DND-41 (cell line): Measurements from ENCODE around the gene ACAD8.
A peak's percentile ranks its signal among the peaks of the same experiment; 100 is the strongest.
"Not testable (repeated sequence)": the region's sequence is repeated elsewhere in the genome, so short reads cannot be mapped to it uniquely, and the experiment has no call there.

Source experiments
- ATAC-seq: fragments of 200-7000 bp; cut with Tn5 transposase; 3 replicates; pipeline ENCODE4 v1.9.1; 2021; ENCODE audit warnings: low read depth; ENCODE audit not compliant: insufficient read depth
- DNase-seq: peaks from one replicate; pipeline ENCODE4 v3.0.0-alpha.2; 2020
- H2AFZ ChIP-seq: 2 replicates; pipeline ENCODE4 v1.6.0; 2012; ENCODE audit warnings: low read depth, low read length
- H3K27ac ChIP-seq: 2 replicates; pipeline ENCODE4 v1.5.1; 2012; ENCODE audit warnings: low read length, inconsistent platforms
- H3K27me3 ChIP-seq: fragments of 200-600 bp; sonication (generic); 2 replicates; pipeline ENCODE4 v1.6.0; 2012; ENCODE audit warnings: low read length, mild to moderate bottlenecking, inconsistent platforms; ENCODE audit not compliant: insufficient read depth, poor library complexity
- H3K36me3 ChIP-seq: 2 replicates; pipeline ENCODE4 v1.5.1; 2012; ENCODE audit warnings: low read length, inconsistent platforms; ENCODE audit not compliant: insufficient read depth
- H3K4me1 ChIP-seq: 2 replicates; pipeline ENCODE4 v1.5.1; 2012; ENCODE audit warnings: mild to moderate bottlenecking, low read length; ENCODE audit not compliant: insufficient read depth
- H3K4me2 ChIP-seq: 2 replicates; pipeline ENCODE4 v1.6.0; 2012; ENCODE audit warnings: mild to moderate bottlenecking, moderate library complexity, low read length, inconsistent platforms; ENCODE audit not compliant: insufficient read depth
- H3K4me3 ChIP-seq, 2 experiments: fragments of 200-600 bp in 1 of 2; shearing (Covaris generic) in 1 of 2; 2 replicates each; pipeline ENCODE4 v1.5.1; 2012 to 2016; ENCODE audit warnings: inconsistent platforms in 2 of 2, low read length in 2 of 2, mild to moderate bottlenecking in 2 of 2, low read depth in 1 of 2, moderate library complexity in 1 of 2
- H3K79me2 ChIP-seq: 2 replicates; pipeline ENCODE4 v1.6.0; 2012; ENCODE audit warnings: low read length, inconsistent platforms; ENCODE audit not compliant: insufficient read depth
- H3K9ac ChIP-seq: 2 replicates; pipeline ENCODE4 v1.6.0; 2012; ENCODE audit warnings: low read depth, mild to moderate bottlenecking, inconsistent platforms, low read length, moderate library complexity
- H3K9me3 ChIP-seq: 2 replicates; pipeline ENCODE4 v1.5.1; 2012; ENCODE audit warnings: low read length, moderate library complexity, mild to moderate bottlenecking, inconsistent platforms; ENCODE audit not compliant: insufficient read depth, severe bottlenecking
- H4K20me1 ChIP-seq: 2 replicates; pipeline ENCODE4 v1.6.0; 2012; ENCODE audit warnings: low read length; ENCODE audit not compliant: insufficient read depth
- CTCF ChIP-seq: IDR thresholded peaks from 2 replicates; pipeline ENCODE4 v1.5.1; 2012; ENCODE audit warnings: borderline replicate concordance, low read length, moderate library complexity, mild to moderate bottlenecking; ENCODE audit not compliant: poor library complexity, severe bottlenecking; ENCODE audit errors: extremely low read depth
- EZH2 ChIP-seq: IDR thresholded peaks from 3 replicates; pipeline ENCODE4 v1.6.1; 2012; ENCODE audit warnings: borderline replicate concordance, low read depth, mild to moderate bottlenecking, moderate library complexity, low read length, inconsistent platforms; ENCODE audit not compliant: severe bottlenecking

Gene ACAD8

GRCh38 chr11:134278356-134278755 is 25.0 kb downstream of the ACAD8 start:
- no peaks in the 10 kb centered on the region for H3K36me3 ChIP-seq
- peaks cover 24% of the 10 kb centered on the region for H3K79me2 ChIP-seq
- H3K27ac ChIP-seq: no peak overlapping the region
- TF ChIP-seq CTCF (no peak), EZH2 (no peak)
- H3K9me3 ChIP-seq: no peaks in the 10 kb centered on the region
- H2AFZ ChIP-seq: no peak overlapping the region
- H3K4me1 ChIP-seq: peaks cover 26% of the 10 kb centered on the region
- no peak for ATAC-seq
- H3K27me3 ChIP-seq: no peaks in the 10 kb centered on the region
- no peak overlapping the region for H3K4me3 ChIP-seq
- H3K9ac ChIP-seq: no peak overlapping the region
- peak; percentile 1 for DNase-seq
- no peaks in the 10 kb centered on the region for H4K20me1 ChIP-seq
- H3K4me2 ChIP-seq: no peak overlapping the region

GRCh38 chr11:134281635-134282034 is 28.3 kb downstream of the ACAD8 start:
- H3K27me3 ChIP-seq, H3K79me2 ChIP-seq, ATAC-seq, H3K36me3 ChIP-seq, H3K27ac ChIP-seq, H2AFZ ChIP-seq, H3K4me2 ChIP-seq, H3K9ac ChIP-seq, H3K4me1 ChIP-seq, H4K20me1 ChIP-seq, H3K4me3 ChIP-seq, H3K9me3 ChIP-seq: not testable (repeated sequence)
- peak; percentile 1 for DNase-seq

GRCh38 chr11:134282121-134283045 is 29.0 kb downstream of the ACAD8 start:
- DNase-seq (no peak), ATAC-seq (no peak)
- H3K79me2 ChIP-seq: no peaks in the 10 kb centered on the region
- H3K27me3 ChIP-seq: no peaks in the 10 kb centered on the region
- no peak overlapping the region for H3K27ac ChIP-seq
- H3K4me2 ChIP-seq: no peak overlapping the region
- no peak for TF ChIP-seq CTCF
- no peak for TF ChIP-seq EZH2
- no peaks in the 10 kb centered on the region; the same call in 1 of the 2 replicates for H3K4me1 ChIP-seq
- no peak overlapping the region for H3K9ac ChIP-seq
- no peaks in the 10 kb centered on the region for H3K9me3 ChIP-seq
- H2AFZ ChIP-seq: no peak overlapping the region
- H4K20me1 ChIP-seq: no peaks in the 10 kb centered on the region
- peaks cover 4% of the 10 kb centered on the region; the same call in 1 of the 2 replicates for H3K36me3 ChIP-seq
- H3K4me3 ChIP-seq: no peak overlapping the region

GRCh38 chr11:134283461-134284230 is 30.3 kb downstream of the ACAD8 start:
- ATAC-seq (no peak), DNase-seq (no peak)
- TF ChIP-seq EZH2: no peak
- Histone ChIP-seq H3K4me3 (no peak overlapping the region), H3K9ac (no peak overlapping the region), H3K27ac (no peak overlapping the region), H3K79me2 (no peaks in the 10 kb centered on the region), H3K4me1 (no peaks in the 10 kb centered on the region; the same call in 1 of the 2 replicates), H3K27me3 (no peaks in the 10 kb centered on the region), H3K9me3 (no peaks in the 10 kb centered on the region), H4K20me1 (no peaks in the 10 kb centered on the region), H3K4me2 (no peak overlapping the region), H3K36me3 (peaks cover 4% of the 10 kb centered on the region; the same call in 1 of the 2 replicates), H2AFZ (no peak overlapping the region)

- ATAC-seq, H3K79me2 ChIP-seq, H3K4me3 ChIP-seq, H3K4me1 ChIP-seq, DNase-seq, H3K4me2 ChIP-seq, H3K27ac ChIP-seq, H4K20me1 ChIP-seq, H2AFZ ChIP-seq, H3K9ac ChIP-seq, H3K27me3 ChIP-seq, H3K9me3 ChIP-seq, H3K36me3 ChIP-seq: not testable (repeated sequence)
Measured at GRCh38 chr11:134284349-134284748, 31.0 kb downstream of the ACAD8 start.
